HepG2 (cell line): ENCODE measurements around the gene NRG4. TPM values are rescaled to one million over a fixed set of nuclear protein-coding genes. Genes with fewer than 3 reads are reported as not detected.
A peak's percentile ranks its signal among the peaks of the same experiment; 100 is the strongest.

Experiments used
- CREM ChIP-seq, 2 experiments: sonication (generic) in 1 of 2; formaldehyde crosslinking in 1 of 2; IDR thresholded peaks; 2 replicates each; pipeline versions ENCODE4 v1.4.0 to v1.6.1; 2016 to 2020; ENCODE audit warnings: antibody characterized with exemption in 1 of 2, mild to moderate bottlenecking in 1 of 2, missing genetic modification reagents in 1 of 2
- FOSL2 ChIP-seq: sonication (generic); formaldehyde crosslinking; IDR thresholded peaks from 2 replicates; pipeline ENCODE4 v1.4.0; 2020; ENCODE audit warnings: missing genetic modification reagents
- FOXO1 ChIP-seq: sonication (generic); formaldehyde crosslinking; IDR thresholded peaks from 2 replicates; pipeline ENCODE4 v1.4.0; 2020; ENCODE audit warnings: missing genetic modification reagents
- MAFF ChIP-seq: IDR thresholded peaks from 2 replicates; pipeline ENCODE4 v1.6.1; 2011; ENCODE audit warnings: low read depth, low read length, improper control_type of control experiment
- MTF2 ChIP-seq: sonication (generic); formaldehyde crosslinking; IDR thresholded peaks from 2 replicates; pipeline ENCODE4 v1.5.0; 2020; ENCODE audit warnings: missing genetic modification reagents, borderline replicate concordance
- MXI1 ChIP-seq: IDR thresholded peaks from 3 replicates; pipeline ENCODE4 v1.6.1; 2012; ENCODE audit warnings: low read depth, low read length, inconsistent platforms, borderline replicate concordance
- SYNCRIP ChIP-seq: fragments of 200-400 bp; formaldehyde crosslinking; IDR thresholded peaks from 2 replicates; pipeline ENCODE4 v1.6.1; 2018; ENCODE audit warnings: mild to moderate bottlenecking, low read depth, low read length; ENCODE audit not compliant: insufficient read depth
- ZFAT ChIP-seq: sonication (generic); formaldehyde crosslinking; conservative IDR thresholded peaks from 2 replicates; pipeline ENCODE4 v1.8.1; 2023; ENCODE audit warnings: missing genetic modification reagents, inconsistent platforms
- polyA plus RNA-seq, 8 experiments: library from polyadenylated mRNA; depleted of rRNA in 3 of 8; stranded (reverse) in 7 of 8; unstranded in 1 of 8; fragments of >200 nt; fragmentation: Illumina TruSeq in 4 of 8; extraction: Trizol in 4 of 8; gene quantifications; 2 replicates each; pipeline versions ENCODE4 v1.2.1 to v1.2.3, GENCODE V29; 2011 to 2016; ENCODE audit warnings: low read depth in 4 of 8, missing spikeins in 1 of 8, mixed read lengths in 1 of 8; ENCODE audit not compliant: insufficient read depth in 1 of 8
- small RNA-seq, 3 experiments: library from RNA; depleted of rRNA; stranded (forward); fragments of <200 nt; gene quantifications; one replicate each; pipeline ENCODE3, GENCODE V24; 2012; ENCODE audit warnings: low read depth in 2 of 3, low replicate concordance in 1 of 3; ENCODE audit not compliant: insufficient read length in 3 of 3, insufficient read depth in 2 of 3
- total RNA-seq, 5 experiments: library from RNA; depleted of rRNA; stranded (reverse); fragments of >200 nt; fragmentation: Illumina TruSeq; extraction: Trizol; gene quantifications; 2 replicates each; pipeline ENCODE4 v1.2.3, GENCODE V29; 2016; ENCODE audit warnings: low read depth in 1 of 5
- TF ChIP-seq, protein P1 (sequence below): sonication (generic); formaldehyde crosslinking; IDR thresholded peaks from 2 replicates; pipeline ENCODE4 v1.4.0; 2020; ENCODE audit warnings: mild to moderate bottlenecking, missing genetic modification reagents
- TF ChIP-seq, protein P2 (sequence below): sonication (generic); formaldehyde crosslinking; IDR thresholded peaks from 2 replicates; pipeline ENCODE4 v1.4.0; 2020; ENCODE audit warnings: missing genetic modification reagents, mild to moderate bottlenecking, borderline replicate concordance
- TF ChIP-seq, protein P3 (sequence below): sonication (generic); formaldehyde crosslinking; IDR thresholded peaks from 2 replicates; pipeline ENCODE4 v1.5.1; 2020; ENCODE audit warnings: mild to moderate bottlenecking, missing genetic modification reagents, moderate library complexity

Gene NRG4
- total and polyA plus RNA-seq, 2 of the 13 experiments (the other 11 are each of a cell fraction or from before 2014, with no cell fraction given), result 0.01 TPM; not detected in 1

DNA sequence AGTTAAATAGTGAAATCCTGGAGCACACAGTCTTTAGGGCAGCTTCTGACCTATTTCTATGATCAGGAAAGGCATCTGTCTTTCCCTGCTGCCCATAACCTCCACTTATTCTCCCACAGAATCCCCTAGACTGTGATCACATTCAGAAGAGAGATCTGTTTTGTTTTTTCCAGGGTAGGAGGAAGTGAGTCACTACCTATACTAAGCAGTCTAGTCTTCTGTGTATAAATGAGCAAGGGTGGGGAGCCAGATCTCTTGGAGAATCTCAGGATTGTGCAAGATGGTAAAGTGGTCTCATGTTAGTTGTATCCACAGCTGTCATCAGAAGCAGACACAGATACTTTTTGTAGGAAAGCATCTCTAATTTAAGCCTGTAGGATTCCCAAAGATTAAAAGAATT is 120.3 kb downstream of the NRG4 start (continued):
- TF ChIP-seq, protein P1, sequence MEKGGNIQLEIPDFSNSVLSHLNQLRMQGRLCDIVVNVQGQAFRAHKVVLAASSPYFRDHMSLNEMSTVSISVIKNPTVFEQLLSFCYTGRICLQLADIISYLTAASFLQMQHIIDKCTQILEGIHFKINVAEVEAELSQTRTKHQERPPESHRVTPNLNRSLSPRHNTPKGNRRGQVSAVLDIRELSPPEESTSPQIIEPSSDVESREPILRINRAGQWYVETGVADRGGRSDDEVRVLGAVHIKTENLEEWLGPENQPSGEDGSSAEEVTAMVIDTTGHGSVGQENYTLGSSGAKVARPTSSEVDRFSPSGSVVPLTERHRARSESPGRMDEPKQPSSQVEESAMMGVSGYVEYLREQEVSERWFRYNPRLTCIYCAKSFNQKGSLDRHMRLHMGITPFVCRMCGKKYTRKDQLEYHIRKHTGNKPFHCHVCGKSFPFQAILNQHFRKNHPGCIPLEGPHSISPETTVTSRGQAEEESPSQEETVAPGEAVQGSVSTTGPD (CRISPR knock-in tag), result no peak
- TF ChIP-seq, protein P2, sequence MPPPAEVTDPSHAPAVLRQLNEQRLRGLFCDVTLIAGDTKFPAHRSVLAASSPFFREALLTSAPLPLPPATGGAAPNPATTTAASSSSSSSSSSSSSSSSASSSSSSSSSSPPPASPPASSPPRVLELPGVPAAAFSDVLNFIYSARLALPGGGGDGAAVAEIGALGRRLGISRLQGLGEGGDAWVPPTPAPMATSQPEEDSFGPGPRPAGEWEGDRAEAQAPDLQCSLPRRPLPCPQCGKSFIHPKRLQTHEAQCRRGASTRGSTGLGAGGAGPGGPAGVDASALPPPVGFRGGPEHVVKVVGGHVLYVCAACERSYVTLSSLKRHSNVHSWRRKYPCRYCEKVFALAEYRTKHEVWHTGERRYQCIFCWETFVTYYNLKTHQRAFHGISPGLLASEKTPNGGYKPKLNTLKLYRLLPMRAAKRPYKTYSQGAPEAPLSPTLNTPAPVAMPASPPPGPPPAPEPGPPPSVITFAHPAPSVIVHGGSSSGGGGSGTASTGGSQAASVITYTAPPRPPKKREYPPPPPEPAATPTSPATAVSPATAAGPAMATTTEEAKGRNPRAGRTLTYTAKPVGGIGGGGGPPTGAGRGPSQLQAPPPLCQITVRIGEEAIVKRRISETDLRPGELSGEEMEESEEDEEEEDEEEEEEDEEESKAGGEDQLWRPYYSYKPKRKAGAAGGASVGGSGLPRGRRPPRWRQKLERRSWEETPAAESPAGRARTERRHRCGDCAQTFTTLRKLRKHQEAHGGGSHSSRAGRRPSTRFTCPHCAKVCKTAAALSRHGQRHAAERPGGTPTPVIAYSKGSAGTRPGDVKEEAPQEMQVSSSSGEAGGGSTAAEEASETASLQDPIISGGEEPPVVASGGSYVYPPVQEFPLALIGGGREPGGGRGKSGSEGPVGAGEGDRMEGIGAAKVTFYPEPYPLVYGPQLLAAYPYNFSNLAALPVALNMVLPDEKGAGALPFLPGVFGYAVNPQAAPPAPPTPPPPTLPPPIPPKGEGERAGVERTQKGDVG, result no peak
- TF ChIP-seq SYNCRIP, result no peak
- no peak for TF ChIP-seq FOXO1
- no peak for TF ChIP-seq MTF2
- TF ChIP-seq ZFAT (CRISPR knock-in tag), result no peak
- no peak for TF ChIP-seq MAFF
- TF ChIP-seq CREM (IDR thresholded peaks at IDR 0.05), result no peak
- TF ChIP-seq CREM (CRISPR knock-in tag; IDR thresholded peaks at IDR 0.05), result no peak
- TF ChIP-seq, protein P3, sequence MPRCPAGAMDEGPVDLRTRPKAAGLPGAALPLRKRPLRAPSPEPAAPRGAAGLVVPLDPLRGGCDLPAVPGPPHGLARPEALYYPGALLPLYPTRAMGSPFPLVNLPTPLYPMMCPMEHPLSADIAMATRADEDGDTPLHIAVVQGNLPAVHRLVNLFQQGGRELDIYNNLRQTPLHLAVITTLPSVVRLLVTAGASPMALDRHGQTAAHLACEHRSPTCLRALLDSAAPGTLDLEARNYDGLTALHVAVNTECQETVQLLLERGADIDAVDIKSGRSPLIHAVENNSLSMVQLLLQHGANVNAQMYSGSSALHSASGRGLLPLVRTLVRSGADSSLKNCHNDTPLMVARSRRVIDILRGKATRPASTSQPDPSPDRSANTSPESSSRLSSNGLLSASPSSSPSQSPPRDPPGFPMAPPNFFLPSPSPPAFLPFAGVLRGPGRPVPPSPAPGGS (CRISPR knock-in tag), result no peak
- TF ChIP-seq FOSL2 (CRISPR knock-in tag), result peak; percentile 52; the same call in 1 of the 2 replicates
- no peak for TF ChIP-seq MXI1

Small RNA genes within 50 kb of the gene (small RNA-seq; reads per million reads assigned to genes)
- 0 reads per million in 3 experiments for gene RN7SL510P

Other genes starting within 250 kb of the NRG4 start
- gene UBE2Q2, start 169.0 kb downstream of the NRG4 start, total RNA-seq (2016; rRNA removed; fragmentation: Illumina TruSeq; extraction: Trizol), result 20.1 and 20.4 TPM in 2 replicates
- 10.6 and 11.4 TPM in 2 replicates for gene UBE2Q2, start 169.0 kb downstream of the NRG4 start, polyA plus RNA-seq (2011; rRNA removed)
- gene FBXO22, start 108.5 kb downstream of the NRG4 start, total RNA-seq (2016; rRNA removed; fragmentation: Illumina TruSeq; extraction: Trizol), result 112 and 179 TPM in 2 replicates
- gene FBXO22, start 108.5 kb downstream of the NRG4 start, polyA plus RNA-seq (2011; rRNA removed), result 42.5 and 45.7 TPM in 2 replicates
- 0.04 and 0.07 TPM in 2 replicates for gene TMEM266, start 47.6 kb upstream of the NRG4 start, total RNA-seq (2016; rRNA removed; fragmentation: Illumina TruSeq; extraction: Trizol)
- gene TMEM266, start 47.6 kb upstream of the NRG4 start, polyA plus RNA-seq (2011; rRNA removed), result 0.03 TPM in 1 of 2 replicates, not detected in the other